Upper lobe of left lung (tissue), 6 donors: Measurements from ENCODE around the gene RERE. TPM values are rescaled to one million over a fixed set of nuclear protein-coding genes. Genes with fewer than 3 reads are reported as not detected.
A peak's percentile ranks its signal among the peaks of the same experiment; 100 is the strongest.

ENCODE experiments used
- ATAC-seq, 2 donors: fragments of 200-7000 bp; cut with Tn5 transposase; one replicate each; pipeline ENCODE4 v1.9.1; 2022; ENCODE audit warnings: mild to moderate bottlenecking in 2 of 2, moderate library complexity in 2 of 2; ENCODE audit not compliant: low FRiP score in 2 of 2
- DNase-seq, 2 donors: peaks; one replicate each; pipeline ENCODE4 v3.0.0-alpha.2; 2019 to 2020
- H3K27ac ChIP-seq, 4 donors: fragments of 200-600 bp; sonication (generic); one replicate each; pipeline ENCODE4 v1.5.1; 2016 to 2019
- H3K27me3 ChIP-seq, 4 donors: fragments of 200-600 bp; sonication (generic); one replicate each; pipeline ENCODE4 v1.5.1; 2017 to 2019
- H3K36me3 ChIP-seq, 4 donors: fragments of 200-600 bp; sonication (generic); one replicate each; pipeline ENCODE4 v1.5.1; 2016 to 2019
- H3K4me1 ChIP-seq, 4 donors: fragments of 200-600 bp; sonication (generic); one replicate each; pipeline ENCODE4 v1.5.1; 2018 to 2019
- H3K4me3 ChIP-seq, 4 donors: fragments of 200-600 bp; sonication (generic); one replicate each; pipeline ENCODE4 v1.5.1; 2017 to 2019; ENCODE audit warnings: mild to moderate bottlenecking in 2 of 4, moderate library complexity in 1 of 4
- H3K9me3 ChIP-seq, 4 donors: fragments of 200-600 bp; sonication (generic); one replicate each; pipeline ENCODE4 v1.5.1; 2018 to 2019
- EP300 ChIP-seq, 4 donors: sonication (generic); formaldehyde crosslinking; IDR thresholded peaks; one replicate each; pipeline ENCODE4 v1.5.1; 2017; ENCODE audit warnings: antibody characterized with exemption in 4 of 4, control low read depth in 2 of 4
- POLR2A ChIP-seq, 4 donors: fragments of 450-650 bp; IDR thresholded peaks; one replicate each; pipeline ENCODE4 v1.5.1; 2016 to 2017; ENCODE audit warnings: antibody characterized with exemption in 4 of 4, mild to moderate bottlenecking in 2 of 4
- POLR2AphosphoS5 ChIP-seq, 2 donors: sonication (generic); formaldehyde crosslinking; IDR thresholded peaks; one replicate each; pipeline ENCODE4 v1.5.1; 2017; ENCODE audit warnings: antibody characterized with exemption in 2 of 2
- WGBS, 2 donors: methylation state at CpG; one replicate each; pipeline ENCODE4 v1.1.5; 2017 to 2018; 5-methylcytosine and 5-hydroxymethylcytosine counted together
- total RNA-seq, 6 donors: library from RNA; depleted of rRNA in 4 of 6; stranded (reverse); fragments of >200 nt in 4 of 6; gene quantifications; one replicate each; pipeline versions ENCODE4 v1.1.0 to v1.2.1, GENCODE V29; 2016 to 2021
- TF ChIP-seq, protein P1 (sequence below), 6 experiments: fragments of 450-650 bp in 4 of 6; fragments of 200-600 bp in 2 of 6; sonication (generic) in 2 of 6; IDR thresholded peaks; one replicate each; pipeline ENCODE4 v1.5.1; 2016 to 2019; ENCODE audit warnings: antibody characterized with exemption in 6 of 6
- donor health status: DM: no; HTN: no; CAD: no; lungs with moderate emphysema.
- donor health status: DM: no; HTN: yes; CAD: no; lungs with severe emphysema.

RERE gene
- total RNA-seq, 6 donors from 2014 or later, result 75.5 to 222 (median 104) TPM

DNA sequence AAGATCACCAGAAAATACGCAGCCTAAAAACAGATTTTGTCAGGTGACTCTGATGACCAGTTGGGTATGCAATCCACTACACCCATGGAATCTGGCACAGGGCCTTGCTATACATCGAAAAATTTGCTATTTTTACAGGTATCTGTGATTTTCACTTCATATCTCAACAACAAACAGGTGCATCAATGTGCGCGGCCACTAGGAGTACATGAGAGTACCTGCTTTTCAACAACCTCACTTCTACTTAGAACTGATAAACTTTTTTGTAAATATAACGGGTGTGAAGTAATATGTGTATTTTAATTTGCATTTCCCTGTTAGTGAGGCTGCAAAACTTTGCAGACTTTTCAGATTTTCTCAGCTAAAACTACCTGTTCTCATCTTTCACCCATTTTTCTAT, 418.8 kb downstream of the RERE start:
- DNase-seq (no peak), ATAC-seq (no peak)
- TF ChIP-seq POLR2AphosphoS5 (IDR thresholded peaks at IDR 0.05) (no peak), EP300 (IDR thresholded peaks at IDR 0.05) (no peak), POLR2A (IDR thresholded peaks at IDR 0.05) (no peak)
- Histone ChIP-seq H3K27me3 (no peaks in the 10 kb centered on the region), H3K9me3 (no peaks in the 10 kb centered on the region), H3K4me3 (no peak overlapping the region), H3K27ac (peak overlapping the region in 1 of 4 donors; percentile 8), H3K4me1 (peaks cover 38 to 53% (median 43%) of the 10 kb centered on the region in 4 donors), H3K36me3 (peaks cover 0 to 30% (median 6%) of the 10 kb centered on the region in 4 donors)
- 89 to 93% methylated on average over 5 of the region's 5 CpGs for WGBS, 2 donors

GRCh38 chr1:8398086-8398485, 419.4 kb downstream of the RERE start:
- Histone ChIP-seq H3K27me3 (no peaks in the 10 kb centered on the region), H3K36me3 (peaks cover 0 to 32% (median 6%) of the 10 kb centered on the region in 4 donors), H3K27ac (peak overlapping the region in 3 of 4 donors; percentile 43 to 68 (median 58)), H3K9me3 (no peaks in the 10 kb centered on the region), H3K4me3 (no peak overlapping the region), H3K4me1 (peaks cover 38 to 53% (median 43%) of the 10 kb centered on the region in 4 donors)
- WGBS, 2 donors, result 96 to 97% methylated on average over 2 of the region's 2 CpGs
- DNase-seq, result no peak
- TF ChIP-seq, protein P1, sequence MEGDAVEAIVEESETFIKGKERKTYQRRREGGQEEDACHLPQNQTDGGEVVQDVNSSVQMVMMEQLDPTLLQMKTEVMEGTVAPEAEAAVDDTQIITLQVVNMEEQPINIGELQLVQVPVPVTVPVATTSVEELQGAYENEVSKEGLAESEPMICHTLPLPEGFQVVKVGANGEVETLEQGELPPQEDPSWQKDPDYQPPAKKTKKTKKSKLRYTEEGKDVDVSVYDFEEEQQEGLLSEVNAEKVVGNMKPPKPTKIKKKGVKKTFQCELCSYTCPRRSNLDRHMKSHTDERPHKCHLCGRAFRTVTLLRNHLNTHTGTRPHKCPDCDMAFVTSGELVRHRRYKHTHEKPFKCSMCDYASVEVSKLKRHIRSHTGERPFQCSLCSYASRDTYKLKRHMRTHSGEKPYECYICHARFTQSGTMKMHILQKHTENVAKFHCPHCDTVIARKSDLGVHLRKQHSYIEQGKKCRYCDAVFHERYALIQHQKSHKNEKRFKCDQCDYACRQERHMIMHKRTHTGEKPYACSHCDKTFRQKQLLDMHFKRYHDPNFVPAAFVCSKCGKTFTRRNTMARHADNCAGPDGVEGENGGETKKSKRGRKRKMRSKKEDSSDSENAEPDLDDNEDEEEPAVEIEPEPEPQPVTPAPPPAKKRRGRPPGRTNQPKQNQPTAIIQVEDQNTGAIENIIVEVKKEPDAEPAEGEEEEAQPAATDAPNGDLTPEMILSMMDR (IDR thresholded peaks at IDR 0.05), result no peak
- TF ChIP-seq POLR2A (IDR thresholded peaks at IDR 0.05), result no peak
- TF ChIP-seq EP300 (IDR thresholded peaks at IDR 0.05), result no peak
- TF ChIP-seq POLR2AphosphoS5 (IDR thresholded peaks at IDR 0.05), result no peak
- no peak for ATAC-seq

GRCh38 chr1:8397511-8397910, 419.9 kb downstream of the RERE start:
- Histone ChIP-seq H3K4me3 (no peak overlapping the region), H3K4me1 (peaks cover 40 to 53% (median 43%) of the 10 kb centered on the region in 4 donors), H3K9me3 (no peaks in the 10 kb centered on the region), H3K27ac (peak overlapping the region in 3 of 4 donors; percentile 43 to 68 (median 58)), H3K27me3 (no peaks in the 10 kb centered on the region), H3K36me3 (peaks cover 0 to 31% (median 6%) of the 10 kb centered on the region in 4 donors)
- 24 to 30% methylated on average over 2 of the region's 2 CpGs for WGBS, 2 donors
- DNase-seq (no peak), ATAC-seq (peak in 1 of 2 donors; percentile 39)
- TF ChIP-seq POLR2A (IDR thresholded peaks at IDR 0.05) (no peak), EP300 (IDR thresholded peaks at IDR 0.05) (no peak), POLR2AphosphoS5 (IDR thresholded peaks at IDR 0.05) (no peak)
- TF ChIP-seq, protein P1 (IDR thresholded peaks at IDR 0.05), result no peak

- peak; percentile 73 to 93 for ATAC-seq
- 25 to 26% methylated on average over 4 of the region's 4 CpGs for WGBS, 2 donors
- H3K36me3 ChIP-seq, result peaks cover 0 to 24% (median 2%) of the 10 kb centered on the region in 4 donors
- peaks cover 44 to 54% (median 47%) of the 10 kb centered on the region in 4 donors for H3K4me1 ChIP-seq
- no peaks in the 10 kb centered on the region for H3K27me3 ChIP-seq
- H3K9me3 ChIP-seq, result no peaks in the 10 kb centered on the region
- DNase-seq, result no peak
- H3K27ac ChIP-seq, result peak overlapping the region; percentile 43 to 70 (median 63)
- TF ChIP-seq POLR2A (IDR thresholded peaks at IDR 0.05) (no peak), EP300 (IDR thresholded peaks at IDR 0.05) (peak in 1 of 4 donors; percentile 4), POLR2AphosphoS5 (IDR thresholded peaks at IDR 0.05) (peak; percentile 46 to 70)
- TF ChIP-seq, protein P1 (IDR thresholded peaks at IDR 0.05), result no peak
- no peak overlapping the region for H3K4me3 ChIP-seq
These were observed 420.5 kb downstream of the RERE start for GRCh38 chr1:8396786-8397406.

DNA sequence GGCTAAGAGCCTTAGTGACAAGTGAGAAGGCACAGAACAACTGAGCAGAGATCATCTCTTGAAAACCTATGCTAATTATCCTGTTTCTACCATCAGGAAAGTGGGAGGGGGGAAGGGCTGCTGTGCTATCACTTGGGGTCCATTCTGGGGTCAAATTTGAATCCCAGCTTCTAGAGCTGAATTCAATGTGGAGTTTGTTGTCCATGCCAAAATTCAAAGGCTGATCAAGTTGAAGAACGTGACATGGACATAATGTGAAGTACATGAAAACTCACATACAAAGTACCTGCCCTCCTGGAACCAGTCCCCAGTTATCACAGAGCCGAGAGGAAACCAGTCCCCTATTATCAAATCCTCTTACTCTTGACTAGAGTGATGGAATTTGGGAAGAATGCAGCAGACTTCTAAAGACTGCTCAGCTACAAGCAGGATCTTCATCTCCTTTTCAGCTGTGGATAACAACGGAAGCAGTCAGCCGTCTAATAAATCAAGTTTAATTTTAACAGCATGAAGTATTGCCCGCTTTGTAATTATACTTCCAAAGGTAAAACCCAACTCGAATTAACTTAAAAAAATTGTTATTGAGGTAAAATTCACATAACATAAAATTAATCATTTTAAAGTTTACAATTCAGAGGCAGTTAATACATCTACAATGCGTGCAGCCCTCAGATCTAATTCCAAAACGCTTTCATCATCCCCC, 421.2 kb downstream of the RERE start:
- TF ChIP-seq POLR2AphosphoS5 (IDR thresholded peaks at IDR 0.05) (no peak), POLR2A (IDR thresholded peaks at IDR 0.05) (no peak), EP300 (IDR thresholded peaks at IDR 0.05) (no peak)
- TF ChIP-seq, protein P1 (IDR thresholded peaks at IDR 0.05), result no peak
- 43 to 47% methylated on average over 8 of the region's 8 CpGs for WGBS, 2 donors
- ATAC-seq, result peak in 1 of 2 donors; percentile 54
- Histone ChIP-seq H3K27ac (peak overlapping the region; percentile 55 to 70 (median 63)), H3K4me1 (peaks cover 51 to 61% (median 53%) of the 10 kb centered on the region in 4 donors), H3K9me3 (no peaks in the 10 kb centered on the region), H3K36me3 (peaks cover 0 to 18% (median 0%) of the 10 kb centered on the region in 4 donors), H3K4me3 (no peak overlapping the region), H3K27me3 (no peaks in the 10 kb centered on the region)
- no peak for DNase-seq
